H9 (cell line): ENCODE data around the gene CEACAM20. TPM values are rescaled to one million over a fixed set of nuclear protein-coding genes. Genes with fewer than 3 reads are reported as not detected.

Experiments
- DNase-seq: peaks from one replicate; pipeline ENCODE4 v3.0.0-alpha.2; 2017
- H2AFZ ChIP-seq: one replicate; pipeline ENCODE4 v1.6.1; 2013; ENCODE audit warnings: mild to moderate bottlenecking, low read length, control low read depth, moderate library complexity
- H2AK5ac ChIP-seq: 2 replicates; pipeline ENCODE4 v1.6.1; 2013; ENCODE audit warnings: low read length, control low read depth, mixed read lengths; ENCODE audit not compliant: insufficient read length
- H2BK120ac ChIP-seq: one replicate; pipeline ENCODE4 v1.6.1; 2013; ENCODE audit warnings: low read depth, mild to moderate bottlenecking, low read length, control low read depth, inconsistent platforms; ENCODE audit not compliant: poor library complexity, severe bottlenecking
- H2BK12ac ChIP-seq: 2 replicates; pipeline ENCODE4 v1.6.1; 2013; ENCODE audit warnings: low read length, control low read depth, mixed read lengths, low read depth; ENCODE audit not compliant: insufficient read length
- H2BK15ac ChIP-seq: 2 replicates; pipeline ENCODE4 v1.6.1; 2013; ENCODE audit warnings: low read depth, low read length, control low read depth
- H2BK20ac ChIP-seq: one replicate; pipeline ENCODE4 v1.6.1; 2013; ENCODE audit warnings: low read depth, mild to moderate bottlenecking, low read length, control low read depth, inconsistent platforms; ENCODE audit not compliant: poor library complexity, severe bottlenecking
- H2BK5ac ChIP-seq: 2 replicates; pipeline ENCODE4 v1.6.1; 2013; ENCODE audit warnings: low read length, control low read depth, mixed read lengths; ENCODE audit not compliant: insufficient read length
- H3K14ac ChIP-seq: 2 replicates; pipeline ENCODE4 v1.6.1; 2013; ENCODE audit warnings: low read length, control low read depth; ENCODE audit not compliant: insufficient read depth
- H3K18ac ChIP-seq: 2 replicates; pipeline ENCODE4 v1.6.1; 2013; ENCODE audit warnings: low read depth, mild to moderate bottlenecking, mixed read lengths, low read length, control low read depth; ENCODE audit not compliant: insufficient read length
- H3K23ac ChIP-seq: 2 replicates; pipeline ENCODE4 v1.6.1; 2013; ENCODE audit warnings: low read length, control low read depth, mixed read lengths, low read depth; ENCODE audit not compliant: insufficient read length
- H3K23me2 ChIP-seq: 2 replicates; pipeline ENCODE4 v1.6.1; 2013; ENCODE audit warnings: low read depth, mild to moderate bottlenecking, mixed read lengths, low read length, control low read depth; ENCODE audit not compliant: insufficient read length, poor library complexity, severe bottlenecking
- H3K27ac ChIP-seq: 2 replicates; pipeline ENCODE4 v1.5.1; 2013; ENCODE audit warnings: low read length, control low read depth, mixed read lengths, low read depth; ENCODE audit not compliant: insufficient read length
- H3K27me3 ChIP-seq: 2 replicates; pipeline ENCODE4 v1.6.1; 2013; ENCODE audit warnings: low read length, control low read depth, inconsistent platforms; ENCODE audit not compliant: insufficient read depth
- H3K4ac ChIP-seq: 2 replicates; pipeline ENCODE4 v1.6.1; 2013; ENCODE audit warnings: low read depth, mild to moderate bottlenecking, control low read depth, inconsistent platforms, low read length, moderate library complexity
- H3K4me1 ChIP-seq: 2 replicates; pipeline ENCODE4 v1.6.1; 2013; ENCODE audit warnings: low read length, control low read depth, inconsistent platforms; ENCODE audit not compliant: insufficient read depth
- H3K4me2 ChIP-seq: 2 replicates; pipeline ENCODE4 v1.6.1; 2013; ENCODE audit warnings: low read length, control low read depth, mixed read lengths; ENCODE audit not compliant: insufficient read length, insufficient read depth
- H3K56ac ChIP-seq: 2 replicates; pipeline ENCODE4 v1.6.1; 2013; ENCODE audit warnings: low read depth, mild to moderate bottlenecking, mixed read lengths, low read length, control low read depth; ENCODE audit not compliant: insufficient read length
- H3K79me1 ChIP-seq: 2 replicates; pipeline ENCODE4 v1.6.1; 2013; ENCODE audit warnings: low read depth, mild to moderate bottlenecking, moderate library complexity, low read length, control low read depth, inconsistent platforms; ENCODE audit not compliant: insufficient read depth, poor library complexity, severe bottlenecking
- H3K79me2 ChIP-seq: 2 replicates; pipeline ENCODE4 v1.6.1; 2013; ENCODE audit warnings: low read length, control low read depth, inconsistent platforms; ENCODE audit not compliant: insufficient read depth
- H3K9ac ChIP-seq: 2 replicates; pipeline ENCODE4 v1.6.1; 2013; ENCODE audit warnings: low read length, control low read depth, mixed read lengths; ENCODE audit not compliant: insufficient read length; ENCODE audit errors: extremely low read depth
- H3K9me3 ChIP-seq: one replicate; pipeline ENCODE4 v1.6.1; 2013; ENCODE audit warnings: low read depth, low read length, inconsistent platforms; ENCODE audit not compliant: control insufficient read depth
- H3T11ph ChIP-seq: one replicate; pipeline ENCODE4 v1.6.1; 2013; ENCODE audit warnings: mild to moderate bottlenecking, low read length, control low read depth, inconsistent platforms
- H4K20me1 ChIP-seq: one replicate; pipeline ENCODE4 v1.6.1; 2013; ENCODE audit not compliant: control insufficient read depth, insufficient read length, insufficient read depth
- H4K5ac ChIP-seq: 2 replicates; pipeline ENCODE4 v1.6.1; 2013; ENCODE audit warnings: low read depth, mild to moderate bottlenecking, mixed read lengths, low read length, control low read depth; ENCODE audit not compliant: insufficient read length
- H4K8ac ChIP-seq: replicated peaks from 2 replicates; pipeline ENCODE4 v1.6.1; 2013; ENCODE audit warnings: low read length, control low read depth, mixed read lengths, low read depth; ENCODE audit not compliant: insufficient read length
- H4K91ac ChIP-seq: 2 replicates; pipeline ENCODE4 v1.6.1; 2013; ENCODE audit warnings: low read depth, mild to moderate bottlenecking, moderate library complexity, mixed read lengths, low read length, control low read depth; ENCODE audit not compliant: insufficient read length
- H3K27ac Mint-ChIP-seq, 3 experiments: 2 replicates in 2 of 3; 3 replicates in 1 of 3; pipeline ENCODE4 v1.8.0; 2020 to 2021; ENCODE audit warnings: mixed read lengths in 3 of 3, mild to moderate bottlenecking in 1 of 3, moderate library complexity in 1 of 3
- H3K27me3 Mint-ChIP-seq: 2 replicates; pipeline ENCODE4 v1.8.0; 2021; ENCODE audit warnings: low read depth, mild to moderate bottlenecking, moderate library complexity, mixed read lengths
- H3K36me3 Mint-ChIP-seq, 3 experiments: 2 replicates in 2 of 3; 3 replicates in 1 of 3; pipeline ENCODE4 v1.8.0; 2020 to 2021; ENCODE audit warnings: low read depth in 3 of 3, mixed read lengths in 3 of 3; ENCODE audit not compliant: insufficient read depth in 1 of 3
- H3K4me1 Mint-ChIP-seq, 2 experiments: 2 replicates each; pipeline ENCODE4 v1.8.0; 2020; ENCODE audit warnings: mixed read lengths in 2 of 2
- H3K4me3 Mint-ChIP-seq, 2 experiments: 2 replicates in 1 of 2; 3 replicates in 1 of 2; pipeline ENCODE4 v1.8.0; 2020 to 2021; ENCODE audit warnings: mild to moderate bottlenecking in 2 of 2, mixed read lengths in 2 of 2, moderate library complexity in 1 of 2
- H3K9me3 Mint-ChIP-seq, 2 experiments: 2 replicates in 1 of 2; 3 replicates in 1 of 2; pipeline ENCODE4 v1.8.0; 2020; ENCODE audit warnings: mild to moderate bottlenecking in 2 of 2, mixed read lengths in 2 of 2, moderate library complexity in 1 of 2
- CTCF ChIP-seq: fragments of 200-600 bp; sonication (generic); conservative IDR thresholded peaks from 3 replicates; pipeline ENCODE4 v1.8.0; 2021; ENCODE audit warnings: antibody characterized with exemption, mild to moderate bottlenecking
- WGBS: extraction: QIAGEN DNeasy Blood & Tissue Kit; methylation state at CpG from one replicate; pipeline ENCODE4 v1.1.7; 2013; ENCODE audit warnings: missing lambda C conversion rate, low lambda C conversion rate, mixed read lengths; ENCODE audit not compliant: insufficient read length; ENCODE audit errors: extremely low coverage; 5-methylcytosine and 5-hydroxymethylcytosine counted together
- total RNA-seq: library from RNA; stranded (reverse); gene quantifications from 2 replicates; pipeline ENCODE4 v1.2.1, GENCODE V29; 2021

CEACAM20 gene
- total RNA-seq, 1 experiment from 2014 or later = not detected

GRCh38 chr19:44515907-44516306, 13.6 kb downstream of the CEACAM20 start:
- no peak for TF ChIP-seq CTCF
- Histone ChIP-seq H4K5ac (no peak overlapping the region), H2BK15ac (no peak overlapping the region), H3K4ac (no peak overlapping the region), H3K9me3 (no peaks in the 10 kb centered on the region), H2BK120ac (no peak overlapping the region), H2BK12ac (no peak overlapping the region), H2BK20ac (no peak overlapping the region), H3K56ac (no peak overlapping the region), H4K91ac (no peak overlapping the region), H3K27ac (no peak overlapping the region), H3K23me2 (no peaks in the 10 kb centered on the region), H2AK5ac (no peak overlapping the region), H3K23ac (no peak overlapping the region), H3K18ac (no peak overlapping the region), H2AFZ (no peak overlapping the region), H3K79me1 (no peaks in the 10 kb centered on the region), H3K4me2 (no peak overlapping the region), H2BK5ac (no peak overlapping the region), H3K9ac (no peak overlapping the region), H3K14ac (no peak overlapping the region), H3K79me2 (no peaks in the 10 kb centered on the region), H3K4me1 (no peaks in the 10 kb centered on the region), H4K20me1 (no peaks in the 10 kb centered on the region), H3K27me3 (no peaks in the 10 kb centered on the region), H4K8ac (no peak overlapping the region), H3T11ph (no peak overlapping the region)
- WGBS = no CpG with 5 or more reads among the region's 1 CpG
- Mint-ChIP-seq H3K9me3 (peaks cover 42 to 47% of the 10 kb centered on the region in 2 experiments), H3K4me1 (no peaks in the 10 kb centered on the region), H3K27me3 (peaks cover 23% of the 10 kb centered on the region), H3K36me3 (no peaks in the 10 kb centered on the region; a peak in 1 of 7 replicates), H3K27ac (no peak overlapping the region), H3K4me3 (no peak overlapping the region)
- no peak for DNase-seq
